K562 treated with DMSO at 1 percent for 4 hours (cell line): ENCODE results near the gene ZBTB22. TPM values are rescaled to one million over a fixed set of nuclear protein-coding genes. Genes with fewer than 3 reads are reported as not detected.

Experiments used
- total RNA-seq: library from RNA; unstranded; fragments of 300-600 nt; gene quantifications from 2 replicates; pipeline ENCODE4 v1.2.3, GENCODE V29; 2022; ENCODE audit not compliant: insufficient read depth

The ZBTB22 gene, protein sequence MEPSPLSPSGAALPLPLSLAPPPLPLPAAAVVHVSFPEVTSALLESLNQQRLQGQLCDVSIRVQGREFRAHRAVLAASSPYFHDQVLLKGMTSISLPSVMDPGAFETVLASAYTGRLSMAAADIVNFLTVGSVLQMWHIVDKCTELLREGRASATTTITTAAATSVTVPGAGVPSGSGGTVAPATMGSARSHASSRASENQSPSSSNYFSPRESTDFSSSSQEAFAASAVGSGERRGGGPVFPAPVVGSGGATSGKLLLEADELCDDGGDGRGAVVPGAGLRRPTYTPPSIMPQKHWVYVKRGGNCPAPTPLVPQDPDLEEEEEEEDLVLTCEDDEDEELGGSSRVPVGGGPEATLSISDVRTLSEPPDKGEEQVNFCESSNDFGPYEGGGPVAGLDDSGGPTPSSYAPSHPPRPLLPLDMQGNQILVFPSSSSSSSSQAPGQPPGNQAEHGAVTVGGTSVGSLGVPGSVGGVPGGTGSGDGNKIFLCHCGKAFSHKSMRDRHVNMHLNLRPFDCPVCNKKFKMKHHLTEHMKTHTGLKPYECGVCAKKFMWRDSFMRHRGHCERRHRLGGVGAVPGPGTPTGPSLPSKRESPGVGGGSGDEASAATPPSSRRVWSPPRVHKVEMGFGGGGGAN
- 6.4 and 8.1 TPM in 2 replicates for total RNA-seq

DNA sequence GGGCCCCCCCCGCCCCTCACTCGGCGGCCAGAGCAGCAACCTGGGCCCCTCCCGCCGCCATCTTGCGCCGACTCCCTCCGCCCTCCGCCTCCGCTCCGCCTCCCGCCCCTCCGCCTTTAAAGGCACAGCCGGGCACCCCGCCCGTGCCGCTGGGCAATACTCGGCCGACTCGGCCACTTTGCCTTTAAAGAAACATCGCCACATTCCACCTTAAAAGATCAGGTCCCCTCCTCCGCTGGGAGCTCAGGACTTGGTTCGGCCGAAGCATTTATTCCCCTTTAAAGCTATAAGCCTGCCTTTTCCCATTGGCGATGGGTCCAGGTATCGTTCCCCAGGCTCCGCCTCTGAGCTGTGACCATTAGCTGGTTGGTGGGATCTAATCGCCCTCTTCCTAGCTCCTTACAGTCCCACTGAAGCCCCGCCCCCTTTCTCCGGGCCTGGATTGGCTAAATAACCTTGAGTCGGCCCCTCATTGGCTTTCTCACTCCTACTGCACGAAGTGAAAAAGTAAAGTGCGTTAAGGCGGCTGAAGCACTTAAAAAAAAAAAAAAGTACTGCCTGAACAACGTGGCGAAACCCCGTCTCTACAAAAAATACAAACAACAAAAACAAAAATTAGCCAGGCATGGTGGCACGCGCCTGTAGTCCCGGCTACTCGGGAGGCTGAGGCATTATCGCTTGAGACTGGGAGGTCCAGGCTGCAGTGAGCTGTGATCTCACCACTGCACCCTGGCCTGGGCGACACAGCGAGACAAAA, at the start of gene ZBTB22:
Gene ZBTB22 (minus strand): TSS at position 76 of the 757 bp plus-strand sequence. CDS start 828 bp downstream, outside the sequence.

DNA sequence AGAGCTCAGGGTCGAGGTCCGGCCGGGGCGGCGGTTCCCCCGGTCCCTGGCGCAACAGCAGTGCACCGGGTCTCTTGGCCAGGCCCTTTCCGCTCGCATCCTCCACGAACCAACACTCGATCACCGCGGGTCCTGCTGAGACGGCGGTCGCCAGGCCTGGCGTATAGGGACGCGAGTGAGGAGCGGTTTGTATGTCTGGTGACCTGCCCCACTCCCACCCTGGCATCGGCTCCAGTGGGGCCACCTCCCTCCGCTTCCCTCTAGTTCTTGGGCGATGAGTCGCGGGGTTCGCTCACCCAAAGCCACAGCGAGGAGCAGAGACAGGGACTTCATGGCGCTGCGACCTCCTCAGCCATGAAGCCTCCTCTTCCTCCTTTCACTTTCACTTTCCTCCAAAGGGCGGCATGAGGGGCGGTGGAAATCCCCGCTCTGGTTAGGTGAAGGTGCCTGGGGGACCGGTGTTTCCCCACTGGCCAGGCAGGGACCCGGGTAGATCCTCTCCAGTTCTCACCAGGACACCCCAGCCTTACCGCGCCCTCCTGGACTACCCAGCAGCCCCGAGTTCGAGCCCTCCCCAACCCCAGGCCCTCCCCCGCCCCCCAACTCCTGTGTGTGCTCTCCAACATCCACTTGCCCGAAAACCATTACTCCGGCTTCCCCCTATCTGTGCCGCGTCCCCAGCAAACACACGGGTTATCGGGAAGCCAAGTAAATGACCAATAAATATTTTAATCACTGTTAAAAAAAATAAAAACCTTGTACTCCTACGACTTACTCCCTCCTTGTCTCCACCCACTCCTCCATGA, 3.6 kb downstream of the ZBTB22 start, which contains the start of gene TAPBP:
Gene TAPBP (minus strand): TSS at position 370 of the 806 bp plus-strand sequence. CDS start 37 bp downstream, at position 333.

DNA sequence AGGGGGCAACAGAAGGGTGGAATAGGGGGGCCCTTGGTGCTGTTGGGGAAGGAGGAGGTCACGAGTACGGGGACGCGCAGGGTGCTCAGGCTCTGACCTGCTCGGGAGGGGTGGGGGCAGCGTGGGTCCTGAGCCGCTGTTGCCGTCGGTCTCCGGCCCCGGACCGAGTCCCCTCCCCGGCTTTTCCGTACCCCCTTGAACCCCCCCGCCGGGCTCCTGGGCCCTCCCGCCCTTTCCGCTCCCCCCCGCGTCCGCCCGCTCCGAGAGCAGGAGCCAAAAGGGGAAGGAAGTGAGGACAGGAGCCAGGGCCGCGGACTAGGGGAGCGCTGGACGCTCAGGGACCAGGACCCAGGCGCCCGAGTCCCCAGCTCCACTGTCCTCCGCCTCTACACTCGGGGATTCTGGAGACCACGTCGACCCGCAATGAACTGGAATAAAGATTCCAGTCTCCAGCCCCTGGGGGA, 18.7 kb downstream of the ZBTB22 start, which contains the start of gene RGL2:
Gene RGL2 (minus strand): TSS at position 170 of the 464 bp plus-strand sequence. CDS start 332 bp downstream, outside the sequence.

DNA sequence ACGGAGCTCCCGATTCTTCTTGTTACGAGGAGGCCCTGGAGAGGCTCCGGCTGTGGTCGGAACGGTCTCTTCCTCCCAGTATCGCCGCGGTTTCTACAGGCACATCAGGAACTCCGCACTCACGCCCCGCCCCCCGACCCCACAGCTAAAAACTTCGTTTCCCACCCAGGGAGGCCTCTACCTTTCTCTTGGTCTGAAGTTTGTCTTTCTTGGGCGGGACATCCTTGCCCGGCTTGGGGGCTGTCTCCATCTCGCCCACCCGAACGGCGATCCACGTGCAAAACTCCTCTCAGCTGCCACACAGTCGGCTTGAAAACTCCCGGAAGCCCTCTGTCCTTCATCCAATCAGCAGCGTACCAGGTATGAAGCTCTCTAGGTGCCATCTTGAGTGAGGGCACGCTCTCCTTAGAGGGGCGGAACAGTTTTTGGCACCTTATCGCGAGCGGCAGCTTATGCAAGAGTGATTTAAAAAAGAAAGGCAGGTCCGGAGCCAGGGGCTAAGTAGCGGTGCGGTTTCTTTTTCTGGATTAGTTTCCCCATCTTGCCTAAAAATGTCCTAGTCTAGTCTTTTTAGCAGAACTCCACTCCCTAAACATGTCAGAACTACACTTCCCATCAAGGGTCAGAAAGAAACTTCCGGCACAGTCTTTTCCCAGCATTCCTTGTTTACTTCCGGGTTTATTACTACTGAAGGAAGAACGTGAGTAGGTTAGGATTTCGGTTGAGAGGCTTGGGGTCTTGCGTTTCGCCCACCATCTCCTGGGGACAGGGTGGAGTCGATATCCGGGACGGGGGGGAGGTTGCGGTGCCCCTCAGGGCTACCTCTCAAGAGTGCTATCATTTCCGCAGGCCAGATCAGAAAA, 28.4 kb downstream of the ZBTB22 start, which contains the start of the genes PFDN6 and WDR46:
Gene PFDN6 (plus strand): TSS at position 681 of the 863 bp plus-strand sequence. CDS start 256 bp downstream, outside the sequence.
Gene WDR46 (minus strand): TSS at position 319 of the 863 bp plus-strand sequence. CDS start 69 bp downstream, at position 250.

DNA sequence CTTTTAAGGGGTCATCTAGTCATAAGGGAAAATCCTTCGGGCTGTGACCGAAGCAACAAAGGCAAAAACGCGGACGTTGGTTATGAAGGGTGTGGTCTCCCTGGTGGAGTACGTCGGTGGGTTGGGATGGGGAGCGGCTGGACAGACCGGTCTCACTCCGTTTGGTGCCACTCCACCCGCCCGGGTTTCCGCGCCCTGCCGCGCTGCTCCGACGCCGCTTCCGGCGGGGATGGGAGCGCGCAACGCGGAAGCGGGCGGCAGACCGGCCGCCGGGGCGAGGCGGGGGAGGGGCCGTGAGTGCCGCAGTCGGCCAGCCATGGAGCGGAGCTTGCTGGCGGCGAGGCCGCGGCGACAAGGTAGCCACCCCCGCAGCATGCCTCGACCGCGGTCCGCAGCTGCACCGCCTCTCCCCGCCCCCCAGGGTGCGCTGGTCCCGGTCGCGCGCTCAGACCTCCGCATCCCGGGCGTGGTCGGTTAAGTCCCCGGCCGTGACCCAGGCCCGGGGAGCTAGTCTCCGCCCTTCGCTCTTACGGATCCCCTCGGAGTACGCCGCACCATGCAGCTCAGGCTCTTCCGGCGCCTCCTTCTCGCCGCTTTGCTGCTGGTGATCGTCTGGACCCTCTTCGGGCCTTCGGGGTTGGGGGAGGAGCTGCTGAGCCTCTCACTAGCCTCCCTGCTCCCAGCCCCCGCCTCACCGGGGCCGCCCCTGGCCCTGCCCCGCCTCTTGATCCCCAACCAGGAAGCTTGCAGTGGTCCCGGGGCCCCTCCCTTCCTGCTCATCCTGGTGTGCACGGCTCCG, 40.5 kb downstream of the ZBTB22 start, which contains the start of gene B3GALT4:
Gene B3GALT4 (plus strand): TSS at position 260 of the 799 bp plus-strand sequence. CDS start 297 bp downstream, at position 557.

DNA sequence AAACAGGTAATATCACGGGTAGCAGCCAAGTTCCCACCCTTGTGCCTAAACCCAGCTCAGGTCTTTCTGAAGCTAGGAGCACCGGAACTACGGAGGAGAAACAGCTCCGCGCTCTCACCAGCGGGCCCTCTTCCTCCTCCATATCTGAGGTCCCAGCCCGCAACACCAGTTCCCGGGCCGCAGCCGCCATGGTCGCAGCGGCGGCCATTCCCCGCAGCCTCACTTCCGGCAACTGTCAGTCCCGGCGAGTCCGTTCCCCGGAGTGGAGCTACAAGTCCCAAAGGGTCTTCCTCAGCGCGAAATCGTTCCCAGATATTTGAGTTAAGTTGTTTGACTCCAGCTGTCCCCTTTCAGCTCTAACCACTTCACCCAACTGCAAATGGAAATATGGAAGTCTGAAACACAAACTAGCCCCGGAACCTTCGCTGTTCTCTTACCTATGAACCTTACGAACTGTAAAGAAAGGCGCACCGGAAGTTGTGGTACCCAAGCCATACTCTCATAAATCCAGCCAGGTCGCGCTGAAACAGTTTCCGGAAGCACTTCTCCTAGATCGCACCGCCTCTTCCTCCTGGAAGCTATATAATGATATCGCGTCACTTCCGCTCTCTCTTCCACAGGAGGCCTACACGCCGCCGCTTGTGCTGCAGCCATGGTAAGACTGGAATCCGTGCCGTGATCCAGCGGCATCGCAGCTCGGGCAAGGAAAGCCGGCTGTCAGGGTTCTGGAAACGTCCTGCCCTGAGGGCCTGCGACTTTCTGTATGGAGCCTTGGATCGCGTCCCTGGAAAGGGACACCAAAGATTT, 45.9 kb downstream of the ZBTB22 start, which contains the start of the genes RPS18 and VPS52:
Gene RPS18 (plus strand): TSS at position 608 of the 807 bp plus-strand sequence. CDS start 45 bp downstream, at position 653.
Gene VPS52 (minus strand): TSS at position 409 of the 807 bp plus-strand sequence. CDS start 201 bp downstream, at position 208.

Other genes with a start within 250 kb of the ZBTB22 start
- gene HLA-DPA1, start 244.1 kb downstream of the ZBTB22 start, total RNA-seq = not detected in 2 replicates
- not detected in 2 replicates for gene HLA-DPB1, start 241.8 kb downstream of the ZBTB22 start, total RNA-seq
- 0.17 and 0.19 TPM in 2 replicates for gene COL11A2, start 125.3 kb downstream of the ZBTB22 start, total RNA-seq
- gene RXRB, start 117.1 kb downstream of the ZBTB22 start, total RNA-seq = 26.4 and 32.8 TPM in 2 replicates
- gene SLC39A7, start 116.9 kb downstream of the ZBTB22 start, total RNA-seq = 148 and 178 TPM in 2 replicates
- 10.2 and 19.0 TPM in 2 replicates for gene HSD17B8, start 113.1 kb downstream of the ZBTB22 start, total RNA-seq
- 48.6 and 58.0 TPM in 2 replicates for gene RING1, start 109.2 kb downstream of the ZBTB22 start, total RNA-seq
- 25.9 and 40.7 TPM in 2 replicates for gene VPS52, start 45.9 kb downstream of the ZBTB22 start, total RNA-seq
- gene RPS18, start 45.7 kb downstream of the ZBTB22 start, total RNA-seq = 12,597 and 13,607 TPM in 2 replicates
- gene B3GALT4, start 40.6 kb downstream of the ZBTB22 start, total RNA-seq = 0.64 and 1.3 TPM in 2 replicates
- gene WDR46, start 28.5 kb downstream of the ZBTB22 start, total RNA-seq = 53.8 and 54.5 TPM in 2 replicates
- 155 and 182 TPM in 2 replicates for gene PFDN6, start 28.1 kb downstream of the ZBTB22 start, total RNA-seq
- gene RGL2, start 18.8 kb downstream of the ZBTB22 start, total RNA-seq = 31.0 and 34.6 TPM in 2 replicates
- gene TAPBP, start 3.7 kb downstream of the ZBTB22 start, total RNA-seq = 141 and 157 TPM in 2 replicates
- 48.7 and 57.6 TPM in 2 replicates for gene DAXX, start 5.2 kb upstream of the ZBTB22 start, total RNA-seq
- gene KIFC1, start 74.1 kb upstream of the ZBTB22 start, total RNA-seq = 83.0 and 95.7 TPM in 2 replicates
- gene PHF1, start 93.3 kb upstream of the ZBTB22 start, total RNA-seq = 62.6 and 67.2 TPM in 2 replicates
- 395 and 427 TPM in 2 replicates for gene CUTA, start 100.4 kb upstream of the ZBTB22 start, total RNA-seq
- gene SYNGAP1, start 102.3 kb upstream of the ZBTB22 start, total RNA-seq = 6.6 and 10.9 TPM in 2 replicates
- gene ZBTB9, start 136.8 kb upstream of the ZBTB22 start, total RNA-seq = 10.4 and 11.8 TPM in 2 replicates